Adipose tissue (tissue), 3 donors: ENCODE measurements around the gene TRMT11. TPM values are rescaled to one million over a fixed set of nuclear protein-coding genes. Genes with fewer than 3 reads are reported as not detected.

Experiments
- polyA plus RNA-seq, 3 donors: library from polyadenylated mRNA; stranded (reverse); fragments of 200-250 nt; gene quantifications; one replicate each; pipeline ENCODE4 v1.2.3, GENCODE V29; 2013
- donor health status: healthy with polysubstance abuse.
- donor health status: Bipolar disorder and iron deficiency.
- donor health status: healthy.

TRMT11 gene
- polyA plus RNA-seq, 3 donors = 5.7 to 11.2 (median 8.2) TPM

Other genes with a start within 250 kb of the TRMT11 start
- 1 to 10 TPM; 1.6 to 3.3 (median 1.7) TPM for gene HEY2, start 236.9 kb upstream of the TRMT11 start, polyA plus RNA-seq
- 10 to 100 TPM in 2 of 3 donors, 1 to 10 TPM in 1; 9.6 to 59.0 (median 46.3) TPM for gene NCOA7, start 195.6 kb upstream of the TRMT11 start, polyA plus RNA-seq
- 10 to 100 TPM in 2 of 3 donors, 1 to 10 TPM in 1; 9.5 to 13.8 (median 11.8) TPM for gene HINT3, start 29.8 kb upstream of the TRMT11 start, polyA plus RNA-seq